Measurements from ENCODE around the gene PRDM15. TPM values are rescaled to one million over a fixed set of nuclear protein-coding genes. Genes with fewer than 3 reads are reported as not detected.

Gene PRDM15
- polyA plus RNA-seq, 1 donor (not counting 4 experiments of a cell fraction or from before 2014, with no cell fraction given): 5.2 TPM

DNA sequence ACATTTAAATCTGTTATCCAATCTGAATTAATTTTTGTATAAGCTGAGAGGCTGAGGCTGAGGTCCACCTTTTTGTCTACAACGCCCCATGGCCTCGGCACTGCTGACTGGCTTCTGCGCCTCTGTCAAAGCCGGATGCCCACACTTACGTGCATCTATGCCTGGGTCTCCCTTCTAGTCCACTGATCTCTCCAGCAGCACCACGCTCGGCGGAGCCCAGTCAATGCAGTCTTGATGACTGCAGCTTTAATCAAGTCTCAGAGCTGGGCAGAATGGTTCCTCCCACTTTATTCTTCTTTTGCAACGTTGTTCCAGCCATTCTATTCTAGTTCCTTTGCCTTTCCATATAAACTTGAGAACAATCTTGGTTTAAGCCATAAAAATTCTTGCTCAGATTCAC is 9.4 kb downstream of the PRDM15 start:
- DNase-seq (ENCODE audit: low read depth, low spot score) (no peak), FAIRE-seq (no peak)
- Histone ChIP-seq H3K4me1 (ENCODE audit: control insufficient read depth, extremely low read depth, insufficient read depth, low read length) (no peaks in the 10 kb centered on the region), H2AFZ (ENCODE audit: control insufficient read depth, low read length) (no peak overlapping the region), H3K79me2 (ENCODE audit: control insufficient read depth, insufficient read depth, low read length) (peaks cover 8% of the 10 kb centered on the region), H3K27ac (ENCODE audit: control insufficient read depth, insufficient read depth, low read length) (no peak overlapping the region), H3K9me1 (ENCODE audit: control insufficient read depth, extremely low read depth, insufficient read depth, low read length) (no peaks in the 10 kb centered on the region), H3K4me3 (ENCODE audit: control insufficient read depth in 2 of 3, extremely low read depth in 1 of 3, insufficient read depth in 2 of 3, low read depth in 1 of 3, low read length in 3 of 3) (no peak overlapping the region), H3K9me3 (ENCODE audit: control insufficient read depth, low read depth, low read length) (no peaks in the 10 kb centered on the region), H3K9ac (ENCODE audit: control insufficient read depth, extremely low read depth, insufficient read depth, low read length) (no peak overlapping the region), H3K27me3 (ENCODE audit: control insufficient read depth, extremely low read depth, insufficient read depth, low read length) (no peaks in the 10 kb centered on the region), H4K20me1 (ENCODE audit: control insufficient read depth, extremely low read depth, insufficient read depth, low read length) (peaks cover 3% of the 10 kb centered on the region), H3K36me3 (ENCODE audit: control insufficient read depth in 2 of 2, extremely low read depth in 1 of 2, insufficient read depth in 2 of 2, low read length in 2 of 2) (peaks cover 0 to 1% of the 10 kb centered on the region in 2 experiments), H3K4me2 (ENCODE audit: control insufficient read depth, extremely low read depth, insufficient read depth, low read depth, low read length) (no peak overlapping the region)
- dilution Hi-C loops (cut with MboI; ENCODE audit: extremely low pct_ligation_motif_present, low sequenced_read_pairs): no loop called here
- TF ChIP-seq CTCF (optimal IDR thresholded peaks at IDR 0.05 in 1 of 3, IDR thresholded peaks at IDR 0.05 in 1 of 3, conservative IDR thresholded peaks at IDR 0.05 in 1 of 3; ENCODE audit: extremely low read depth in 1 of 3, insufficient read depth in 2 of 3, low read length in 3 of 3) (no peak), EZH2 (IDR thresholded peaks at IDR 0.05; ENCODE audit: low read length) (no peak)

DNA sequence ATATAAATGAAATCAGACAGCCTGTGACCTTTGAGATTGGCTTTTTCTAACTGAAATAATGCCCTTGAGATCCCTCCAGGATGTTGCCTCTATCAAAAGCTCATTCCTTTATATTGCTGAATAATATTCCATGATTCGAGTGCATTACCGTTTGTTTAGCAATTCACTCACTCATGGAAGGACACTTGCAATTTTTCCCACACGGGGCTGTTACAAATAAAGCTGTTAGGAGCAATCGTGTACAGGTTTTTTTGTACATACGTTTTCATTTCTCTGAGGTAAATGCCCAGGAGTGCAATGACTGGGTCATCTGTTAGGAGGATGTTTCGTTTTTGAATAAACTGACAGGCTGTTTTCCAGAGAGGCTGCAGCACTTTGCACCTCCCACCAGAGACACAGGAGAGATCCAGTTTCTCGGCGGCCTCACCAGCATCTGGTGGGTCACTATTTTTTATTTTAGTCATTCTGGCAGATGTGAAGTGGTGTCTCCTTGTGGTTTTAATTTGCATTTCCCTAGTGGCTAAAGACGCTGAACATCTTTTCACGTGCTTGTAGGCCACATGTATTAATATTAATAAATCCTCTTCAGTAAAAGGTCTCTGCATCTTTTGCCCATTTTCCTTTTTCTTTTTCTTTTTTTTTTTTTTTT is 11.0 kb downstream of the PRDM15 start:
- peaks cover 7% of the 10 kb centered on the region for H3K79me2 ChIP-seq (ENCODE audit: control insufficient read depth, insufficient read depth, low read length)
- H3K27ac ChIP-seq (ENCODE audit: control insufficient read depth, insufficient read depth, low read length): no peak overlapping the region
- no peak overlapping the region for H2AFZ ChIP-seq (ENCODE audit: control insufficient read depth, low read length)
- no peak overlapping the region for H3K4me2 ChIP-seq (ENCODE audit: control insufficient read depth, extremely low read depth, insufficient read depth, low read depth, low read length)
- dilution Hi-C loops (cut with MboI; ENCODE audit: extremely low pct_ligation_motif_present, low sequenced_read_pairs): no loop called here
- TF ChIP-seq CTCF (optimal IDR thresholded peaks at IDR 0.05 in 1 of 3, IDR thresholded peaks at IDR 0.05 in 1 of 3, conservative IDR thresholded peaks at IDR 0.05 in 1 of 3; ENCODE audit: extremely low read depth in 1 of 3, insufficient read depth in 2 of 3, low read length in 3 of 3): no peak
- no peak for TF ChIP-seq EZH2 (IDR thresholded peaks at IDR 0.05; ENCODE audit: low read length)
- no peaks in the 10 kb centered on the region for H3K4me1 ChIP-seq (ENCODE audit: control insufficient read depth, extremely low read depth, insufficient read depth, low read length)
- H3K36me3 ChIP-seq (ENCODE audit: control insufficient read depth in 2 of 2, extremely low read depth in 1 of 2, insufficient read depth in 2 of 2, low read length in 2 of 2): peaks cover 0 to 1% of the 10 kb centered on the region in 2 experiments
- H3K9me3 ChIP-seq (ENCODE audit: control insufficient read depth, low read depth, low read length): no peaks in the 10 kb centered on the region
- H3K9ac ChIP-seq (ENCODE audit: control insufficient read depth, extremely low read depth, insufficient read depth, low read length): no peak overlapping the region
- FAIRE-seq (no peak), DNase-seq (ENCODE audit: low read depth, low spot score) (no peak)
- peaks cover 3% of the 10 kb centered on the region for H4K20me1 ChIP-seq (ENCODE audit: control insufficient read depth, extremely low read depth, insufficient read depth, low read length)
- H3K9me1 ChIP-seq (ENCODE audit: control insufficient read depth, extremely low read depth, insufficient read depth, low read length): no peaks in the 10 kb centered on the region
- H3K27me3 ChIP-seq (ENCODE audit: control insufficient read depth, extremely low read depth, insufficient read depth, low read length): no peaks in the 10 kb centered on the region
- H3K4me3 ChIP-seq (ENCODE audit: control insufficient read depth in 2 of 3, extremely low read depth in 1 of 3, insufficient read depth in 2 of 3, low read depth in 1 of 3, low read length in 3 of 3): no peak overlapping the region
